HepG2 (cell line): ENCODE data around the gene CHRNB1. TPM values are rescaled to one million over a fixed set of nuclear protein-coding genes. Genes with fewer than 3 reads are reported as not detected.

Experiments used
- ATM ChIP-seq: fragments of 450-650 bp; IDR thresholded peaks from 2 replicates; pipeline ENCODE4 v1.7.1; 2017; ENCODE audit warnings: mild to moderate bottlenecking, borderline replicate concordance
- HNRNPK ChIP-seq: fragments of 200-400 bp; formaldehyde crosslinking; IDR thresholded peaks from 2 replicates; pipeline ENCODE4 v1.6.1; 2018; ENCODE audit warnings: low read length, low read depth, moderate library complexity, mild to moderate bottlenecking; ENCODE audit not compliant: poor library complexity, severe bottlenecking
- JARID2 ChIP-seq: sonication (generic); formaldehyde crosslinking; IDR thresholded peaks from 2 replicates; pipeline ENCODE4 v1.8.1; 2023; ENCODE audit warnings: missing genetic modification reagents, inconsistent platforms; ENCODE audit not compliant: insufficient replicate concordance
- KMT2A ChIP-seq: sonication (generic); formaldehyde crosslinking; IDR thresholded peaks from 2 replicates; pipeline ENCODE4 v1.4.0; 2020; ENCODE audit warnings: missing genetic modification reagents
- PRPF4 ChIP-seq: fragments of 200-400 bp; formaldehyde crosslinking; IDR thresholded peaks from 2 replicates; pipeline ENCODE4 v1.6.1; 2016; ENCODE audit warnings: low read length, low read depth; ENCODE audit not compliant: poor library complexity, severe bottlenecking
- SOX5 ChIP-seq: IDR thresholded peaks from 2 replicates; pipeline ENCODE4 v1.6.1; 2016; ENCODE audit warnings: borderline replicate concordance
- TFE3 ChIP-seq: IDR thresholded peaks from 2 replicates; pipeline ENCODE4 v1.6.1; 2016
- ZBTB14 ChIP-seq: sonication (generic); formaldehyde crosslinking; IDR thresholded peaks from 2 replicates; pipeline ENCODE4 v1.4.0; 2020; ENCODE audit warnings: missing genetic modification reagents
- ZBTB44 ChIP-seq: sonication (generic); formaldehyde crosslinking; IDR thresholded peaks from 2 replicates; pipeline ENCODE4 v1.4.0; 2020; ENCODE audit warnings: missing genetic modification reagents
- ZBTB46 ChIP-seq: sonication (generic); formaldehyde crosslinking; IDR thresholded peaks from 2 replicates; pipeline ENCODE4 v1.4.0; 2020; ENCODE audit warnings: mild to moderate bottlenecking, missing genetic modification reagents, borderline replicate concordance
- polyA plus RNA-seq, 8 experiments: library from polyadenylated mRNA; depleted of rRNA in 3 of 8; stranded (reverse) in 7 of 8; unstranded in 1 of 8; fragments of >200 nt; fragmentation: Illumina TruSeq in 4 of 8; extraction: Trizol in 4 of 8; gene quantifications; 2 replicates each; pipeline versions ENCODE4 v1.2.1 to v1.2.3, GENCODE V29; 2011 to 2016; ENCODE audit warnings: low read depth in 4 of 8, missing spikeins in 1 of 8, mixed read lengths in 1 of 8; ENCODE audit not compliant: insufficient read depth in 1 of 8
- total RNA-seq, 5 experiments: library from RNA; depleted of rRNA; stranded (reverse); fragments of >200 nt; fragmentation: Illumina TruSeq; extraction: Trizol; gene quantifications; 2 replicates each; pipeline ENCODE4 v1.2.3, GENCODE V29; 2016; ENCODE audit warnings: low read depth in 1 of 5
- TF ChIP-seq, protein P1 (sequence below): sonication (generic); formaldehyde crosslinking; IDR thresholded peaks from 2 replicates; pipeline ENCODE4 v1.4.0; 2020; ENCODE audit warnings: missing genetic modification reagents

The CHRNB1 gene
- total and polyA plus RNA-seq, 2 of the 13 experiments (the other 11 are each of a cell fraction or from before 2014, with no cell fraction given): 5.4 to 33.7 TPM

DNA sequence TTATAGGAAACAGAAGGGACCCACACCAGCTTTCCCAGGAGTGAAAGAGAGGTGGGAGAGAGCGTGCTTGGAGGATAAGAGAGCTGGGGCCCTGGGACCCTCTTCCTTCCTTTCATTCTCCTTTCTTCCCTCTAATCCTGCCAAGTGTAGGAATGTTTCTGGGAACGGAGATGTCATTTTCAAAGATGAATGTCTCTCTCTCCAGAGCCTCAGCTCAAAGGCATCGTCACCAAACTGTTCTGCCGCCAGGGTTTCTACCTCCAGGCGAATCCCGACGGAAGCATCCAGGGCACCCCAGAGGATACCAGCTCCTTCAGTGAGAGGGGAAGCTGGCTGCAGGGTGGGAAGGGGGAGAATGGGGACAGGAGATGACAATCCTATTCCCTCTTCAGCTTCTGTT, 3.6 kb upstream of the CHRNB1 start (continued):
- no peak for TF ChIP-seq KMT2A (CRISPR knock-in tag)
- no peak for TF ChIP-seq ATM
- no peak for TF ChIP-seq TFE3 (CRISPR knock-in tag)
- TF ChIP-seq SOX5 (CRISPR knock-in tag): no peak
- TF ChIP-seq, protein P1, sequence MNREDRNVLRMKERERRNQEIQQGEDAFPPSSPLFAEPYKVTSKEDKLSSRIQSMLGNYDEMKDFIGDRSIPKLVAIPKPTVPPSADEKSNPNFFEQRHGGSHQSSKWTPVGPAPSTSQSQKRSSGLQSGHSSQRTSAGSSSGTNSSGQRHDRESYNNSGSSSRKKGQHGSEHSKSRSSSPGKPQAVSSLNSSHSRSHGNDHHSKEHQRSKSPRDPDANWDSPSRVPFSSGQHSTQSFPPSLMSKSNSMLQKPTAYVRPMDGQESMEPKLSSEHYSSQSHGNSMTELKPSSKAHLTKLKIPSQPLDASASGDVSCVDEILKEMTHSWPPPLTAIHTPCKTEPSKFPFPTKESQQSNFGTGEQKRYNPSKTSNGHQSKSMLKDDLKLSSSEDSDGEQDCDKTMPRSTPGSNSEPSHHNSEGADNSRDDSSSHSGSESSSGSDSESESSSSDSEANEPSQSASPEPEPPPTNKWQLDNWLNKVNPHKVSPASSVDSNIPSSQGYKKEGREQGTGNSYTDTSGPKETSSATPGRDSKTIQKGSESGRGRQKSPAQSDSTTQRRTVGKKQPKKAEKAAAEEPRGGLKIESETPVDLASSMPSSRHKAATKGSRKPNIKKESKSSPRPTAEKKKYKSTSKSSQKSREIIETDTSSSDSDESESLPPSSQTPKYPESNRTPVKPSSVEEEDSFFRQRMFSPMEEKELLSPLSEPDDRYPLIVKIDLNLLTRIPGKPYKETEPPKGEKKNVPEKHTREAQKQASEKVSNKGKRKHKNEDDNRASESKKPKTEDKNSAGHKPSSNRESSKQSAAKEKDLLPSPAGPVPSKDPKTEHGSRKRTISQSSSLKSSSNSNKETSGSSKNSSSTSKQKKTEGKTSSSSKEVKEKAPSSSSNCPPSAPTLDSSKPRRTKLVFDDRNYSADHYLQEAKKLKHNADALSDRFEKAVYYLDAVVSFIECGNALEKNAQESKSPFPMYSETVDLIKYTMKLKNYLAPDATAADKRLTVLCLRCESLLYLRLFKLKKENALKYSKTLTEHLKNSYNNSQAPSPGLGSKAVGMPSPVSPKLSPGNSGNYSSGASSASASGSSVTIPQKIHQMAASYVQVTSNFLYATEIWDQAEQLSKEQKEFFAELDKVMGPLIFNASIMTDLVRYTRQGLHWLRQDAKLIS (CRISPR knock-in tag): no peak
- TF ChIP-seq ZBTB46 (CRISPR knock-in tag): no peak
- no peak for TF ChIP-seq ZBTB14
- no peak for TF ChIP-seq ZBTB44 (CRISPR knock-in tag)
- no peak for TF ChIP-seq JARID2
- TF ChIP-seq HNRNPK: no peak
- TF ChIP-seq PRPF4: no peak
